ENCODE data around the gene PRL. TPM values are rescaled to one million over a fixed set of nuclear protein-coding genes. Genes with fewer than 3 reads are reported as not detected.

PRL gene
- total RNA-seq, 1 experiment from 2014 or later = not detected

DNA sequence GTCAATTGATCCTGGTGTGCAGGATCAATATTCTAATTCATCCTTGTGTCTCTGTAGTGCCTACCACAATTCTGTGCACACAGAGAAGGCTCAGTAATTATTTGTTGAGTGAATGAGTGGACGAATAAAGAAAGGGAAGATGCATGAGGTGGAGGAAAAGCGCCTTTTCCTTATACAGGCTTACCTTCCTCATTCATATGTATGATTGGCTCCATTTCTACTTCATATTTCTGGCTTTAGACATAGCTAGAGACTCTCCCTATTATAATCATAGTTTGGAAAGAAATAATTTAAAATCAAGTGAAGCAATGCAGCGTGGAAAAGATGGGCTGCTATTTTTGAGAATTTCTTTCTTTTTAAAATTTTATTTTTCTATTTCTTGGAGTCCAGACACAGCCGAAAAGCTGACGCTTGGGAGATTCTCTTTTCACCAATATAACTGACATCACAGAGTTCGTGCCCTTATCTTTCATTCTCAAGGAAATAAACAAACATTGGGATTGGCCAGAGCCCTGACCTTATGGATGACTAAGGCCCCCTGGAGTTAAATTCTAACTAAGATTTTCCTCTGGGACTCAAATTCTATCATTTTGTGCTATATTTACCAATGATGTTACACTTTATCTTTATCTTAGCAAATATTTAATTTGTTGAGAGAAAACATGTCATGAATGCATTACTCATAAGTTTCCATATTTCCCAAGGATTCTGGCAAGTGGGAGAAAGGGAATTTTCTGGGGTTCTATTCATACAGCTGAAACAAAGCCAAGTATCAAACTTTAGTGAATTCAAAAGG is 48.1 kb downstream of the PRL start:
- no peaks in the 10 kb centered on the region for H3K9me3 Mint-ChIP-seq (ENCODE audit: unreplicated experiment)
- intact Hi-C loops (cut with micrococcal nuclease) = no loop called here
- BruUV-seq (replicated peaks) = no TSS peak
- CTCF ChIA-PET = no interaction called here
- H3K27ac Mint-ChIP-seq (ENCODE audit: low read depth, unreplicated experiment) = peak overlapping the region; percentile 68
- POLR2A ChIA-PET = interaction anchor here (0.6 to 1.5 kb wide), 4 partner anchors 10 to 655 kb away, joined by 3 to 4 read pairs (median 4); partner anchors contain the start of gene SOX4
- H3K27me3 Mint-ChIP-seq (ENCODE audit: insufficient read depth, unreplicated experiment) = no peaks in the 10 kb centered on the region
- H3K4me3 Mint-ChIP-seq (ENCODE audit: unreplicated experiment) = no peak overlapping the region
- TF ChIP-seq, protein P1, sequence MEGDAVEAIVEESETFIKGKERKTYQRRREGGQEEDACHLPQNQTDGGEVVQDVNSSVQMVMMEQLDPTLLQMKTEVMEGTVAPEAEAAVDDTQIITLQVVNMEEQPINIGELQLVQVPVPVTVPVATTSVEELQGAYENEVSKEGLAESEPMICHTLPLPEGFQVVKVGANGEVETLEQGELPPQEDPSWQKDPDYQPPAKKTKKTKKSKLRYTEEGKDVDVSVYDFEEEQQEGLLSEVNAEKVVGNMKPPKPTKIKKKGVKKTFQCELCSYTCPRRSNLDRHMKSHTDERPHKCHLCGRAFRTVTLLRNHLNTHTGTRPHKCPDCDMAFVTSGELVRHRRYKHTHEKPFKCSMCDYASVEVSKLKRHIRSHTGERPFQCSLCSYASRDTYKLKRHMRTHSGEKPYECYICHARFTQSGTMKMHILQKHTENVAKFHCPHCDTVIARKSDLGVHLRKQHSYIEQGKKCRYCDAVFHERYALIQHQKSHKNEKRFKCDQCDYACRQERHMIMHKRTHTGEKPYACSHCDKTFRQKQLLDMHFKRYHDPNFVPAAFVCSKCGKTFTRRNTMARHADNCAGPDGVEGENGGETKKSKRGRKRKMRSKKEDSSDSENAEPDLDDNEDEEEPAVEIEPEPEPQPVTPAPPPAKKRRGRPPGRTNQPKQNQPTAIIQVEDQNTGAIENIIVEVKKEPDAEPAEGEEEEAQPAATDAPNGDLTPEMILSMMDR (IDR thresholded peaks at IDR 0.05; ENCODE audit: unreplicated experiment) = no peak
- no peaks in the 10 kb centered on the region for H3K36me3 Mint-ChIP-seq (ENCODE audit: insufficient read depth, unreplicated experiment)
- H3K4me1 Mint-ChIP-seq (ENCODE audit: insufficient read depth, unreplicated experiment) = peaks cover 33% of the 10 kb centered on the region
- DNase-seq (ENCODE audit: unreplicated experiment) = peak; percentile 57

DNA sequence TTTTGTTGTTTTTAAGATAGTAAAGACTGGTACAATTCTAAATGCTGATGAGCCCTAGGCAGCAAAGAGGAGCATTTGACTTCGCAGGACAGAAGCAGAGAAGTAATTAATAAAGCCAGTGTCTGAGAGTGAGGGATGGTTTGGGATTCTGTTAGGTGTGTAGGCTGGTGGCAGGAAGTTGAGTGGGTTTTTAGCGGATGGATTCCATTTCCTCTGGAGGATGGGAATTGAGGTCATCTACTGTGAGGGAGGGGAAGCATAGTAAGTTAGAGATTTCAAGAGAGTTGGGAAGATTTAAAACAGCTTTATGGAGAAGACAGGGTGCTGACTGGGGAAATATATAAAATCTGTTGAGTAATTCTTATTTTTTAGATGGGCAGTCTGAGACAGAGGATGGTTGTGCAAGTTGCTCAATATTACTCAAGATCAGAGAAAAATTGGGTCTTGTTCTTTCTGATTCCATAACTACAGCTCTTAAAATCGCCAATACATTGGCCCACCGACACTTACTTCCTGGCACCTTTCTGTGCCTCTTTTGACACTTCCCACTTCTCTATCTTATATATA is 48.8 kb downstream of the PRL start:
- H3K4me1 Mint-ChIP-seq (ENCODE audit: insufficient read depth, unreplicated experiment) = peaks cover 33% of the 10 kb centered on the region
- peak overlapping the region; percentile 33 for H3K27ac Mint-ChIP-seq (ENCODE audit: low read depth, unreplicated experiment)
- H3K36me3 Mint-ChIP-seq (ENCODE audit: insufficient read depth, unreplicated experiment) = no peaks in the 10 kb centered on the region
- POLR2A ChIA-PET = interaction anchor here (0.5 to 1.5 kb wide), 2 partner anchors 11 to 654 kb away, joined by 3 read pairs; partner anchors contain the start of gene SOX4
- H3K4me3 Mint-ChIP-seq (ENCODE audit: unreplicated experiment) = no peak overlapping the region
- TF ChIP-seq, protein P1 (IDR thresholded peaks at IDR 0.05; ENCODE audit: unreplicated experiment) = no peak
- no TSS peak for BruUV-seq (replicated peaks)
- intact Hi-C loops (cut with micrococcal nuclease) = no loop called here
- CTCF ChIA-PET = no interaction called here
- H3K27me3 Mint-ChIP-seq (ENCODE audit: insufficient read depth, unreplicated experiment) = no peaks in the 10 kb centered on the region
- no peaks in the 10 kb centered on the region for H3K9me3 Mint-ChIP-seq (ENCODE audit: unreplicated experiment)
- no peak for DNase-seq (ENCODE audit: unreplicated experiment)

DNA sequence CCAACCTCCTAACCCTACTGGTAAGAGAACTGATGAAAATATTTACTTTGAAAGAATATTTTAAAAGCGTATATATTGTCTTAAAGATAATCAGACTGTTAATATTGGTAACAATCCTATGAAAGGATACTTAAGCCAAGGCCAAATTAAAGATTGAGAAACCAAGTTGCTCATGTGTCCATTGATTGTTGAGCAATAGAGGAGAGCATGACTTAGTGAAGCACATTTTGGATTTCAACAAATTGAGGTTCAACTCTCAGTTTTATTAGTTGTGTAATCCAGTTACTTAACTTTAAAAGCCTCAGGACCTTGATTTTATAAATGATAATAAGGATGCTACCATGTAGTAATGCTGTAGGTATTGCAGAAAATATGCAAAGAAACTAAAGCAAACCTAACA is 56.8 kb downstream of the PRL start:
- Mint-ChIP-seq H3K9me3 (ENCODE audit: unreplicated experiment) (no peaks in the 10 kb centered on the region), H3K4me1 (ENCODE audit: insufficient read depth, unreplicated experiment) (peaks cover 24% of the 10 kb centered on the region), H3K27ac (ENCODE audit: low read depth, unreplicated experiment) (no peak overlapping the region), H3K4me3 (ENCODE audit: unreplicated experiment) (no peak overlapping the region), H3K27me3 (ENCODE audit: insufficient read depth, unreplicated experiment) (no peaks in the 10 kb centered on the region), H3K36me3 (ENCODE audit: insufficient read depth, unreplicated experiment) (peaks cover 7% of the 10 kb centered on the region)
- no TSS peak for BruUV-seq (replicated peaks)
- DNase-seq (ENCODE audit: unreplicated experiment) = no peak
- TF ChIP-seq, protein P1 (IDR thresholded peaks at IDR 0.05; ENCODE audit: unreplicated experiment) = no peak
- CTCF ChIA-PET = no interaction called here
- intact Hi-C loops (cut with micrococcal nuclease) = no loop called here
- POLR2A ChIA-PET = no interaction called here

DNA sequence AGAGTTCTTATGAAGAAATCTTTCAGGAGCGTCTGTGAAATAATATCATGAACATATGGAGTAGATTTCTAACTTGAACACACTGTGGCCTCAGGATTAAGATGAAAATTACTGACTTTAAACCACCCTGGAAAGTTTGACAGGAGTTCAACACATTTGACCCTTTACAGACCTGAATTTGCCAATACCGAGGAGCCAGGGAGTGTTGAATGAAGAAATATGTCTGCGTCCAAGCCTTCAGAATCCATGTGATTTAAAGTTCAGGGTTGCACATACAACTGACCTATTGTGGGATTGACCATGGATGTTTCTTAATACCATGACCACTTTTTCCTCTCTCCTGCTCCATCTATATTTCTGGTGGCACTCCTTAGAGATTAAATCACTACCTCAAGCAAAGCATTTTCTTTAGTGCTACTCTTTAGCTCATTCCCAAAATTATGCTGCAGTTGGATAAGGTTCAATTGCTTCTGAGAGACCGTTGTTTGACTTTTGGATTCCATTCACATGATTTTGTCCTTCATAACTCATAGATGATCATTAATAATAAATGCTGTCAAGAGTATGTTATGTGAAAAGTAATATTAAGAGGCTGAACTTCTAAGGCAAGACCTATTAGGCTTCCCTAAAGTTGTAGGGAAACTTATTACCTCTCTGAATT is 57.4 kb downstream of the PRL start:
- TF ChIP-seq, protein P1 (IDR thresholded peaks at IDR 0.05; ENCODE audit: unreplicated experiment) = no peak
- intact Hi-C loops (cut with micrococcal nuclease) = no loop called here
- POLR2A ChIA-PET = interaction anchor here (0.6 to 1.1 kb wide), 2 partner anchors 13 to 121 kb away, joined by 3 read pairs; no protein-coding TSS in a partner anchor
- Mint-ChIP-seq H3K4me3 (ENCODE audit: unreplicated experiment) (no peak overlapping the region), H3K27me3 (ENCODE audit: insufficient read depth, unreplicated experiment) (no peaks in the 10 kb centered on the region), H3K9me3 (ENCODE audit: unreplicated experiment) (no peaks in the 10 kb centered on the region), H3K4me1 (ENCODE audit: insufficient read depth, unreplicated experiment) (peaks cover 27% of the 10 kb centered on the region), H3K36me3 (ENCODE audit: insufficient read depth, unreplicated experiment) (peaks cover 7% of the 10 kb centered on the region), H3K27ac (ENCODE audit: low read depth, unreplicated experiment) (no peak overlapping the region)
- CTCF ChIA-PET = no interaction called here
- no TSS peak for BruUV-seq (replicated peaks)
- DNase-seq (ENCODE audit: unreplicated experiment) = no peak
